Trophoblast cell (in vitro differentiated cells and primary cell): ENCODE results near the gene CFAP119.

Experiments used
- DNase-seq, 2 donors: peaks; one replicate each; pipeline ENCODE4 v3.0.0-alpha.2; 2016
- H2AFZ ChIP-seq: 2 replicates; pipeline ENCODE4 v1.6.1; 2013; ENCODE audit warnings: low read length, moderate library complexity, mild to moderate bottlenecking; ENCODE audit not compliant: insufficient read depth, poor library complexity
- H2AK5ac ChIP-seq: 2 replicates; pipeline ENCODE4 v1.6.1; 2013; ENCODE audit warnings: mild to moderate bottlenecking, low read length
- H2BK120ac ChIP-seq: 2 replicates; pipeline ENCODE4 v1.6.1; 2013; ENCODE audit warnings: low read length, mild to moderate bottlenecking, moderate library complexity; ENCODE audit not compliant: insufficient read depth, poor library complexity
- H2BK12ac ChIP-seq: 2 replicates; pipeline ENCODE4 v1.6.1; 2013; ENCODE audit warnings: mild to moderate bottlenecking, low read length, moderate library complexity
- H2BK5ac ChIP-seq: 2 replicates; pipeline ENCODE4 v1.6.1; 2013; ENCODE audit warnings: low read length, low read depth, moderate library complexity, mild to moderate bottlenecking; ENCODE audit not compliant: poor library complexity
- H3K14ac ChIP-seq: 2 replicates; pipeline ENCODE4 v1.6.1; 2013; ENCODE audit warnings: mild to moderate bottlenecking, low read length
- H3K18ac ChIP-seq: 2 replicates; pipeline ENCODE4 v1.6.1; 2013; ENCODE audit warnings: mild to moderate bottlenecking, low read length
- H3K23ac ChIP-seq: 2 replicates; pipeline ENCODE4 v1.6.1; 2013; ENCODE audit warnings: low read length
- H3K27ac ChIP-seq: 2 replicates; pipeline ENCODE4 v1.5.1; 2013; ENCODE audit warnings: low read depth, mild to moderate bottlenecking, inconsistent platforms, low read length, moderate library complexity
- H3K27me3 ChIP-seq: 2 replicates; pipeline ENCODE4 v1.6.1; 2013; ENCODE audit warnings: inconsistent platforms, mild to moderate bottlenecking, low read length, moderate library complexity; ENCODE audit not compliant: insufficient read depth
- H3K36me3 ChIP-seq, 2 experiments: 1 replicate in 1 of 2; 2 replicates in 1 of 2; pipeline ENCODE4 v1.6.1; 2013; ENCODE audit warnings: low read length in 2 of 2, mild to moderate bottlenecking in 2 of 2, moderate library complexity in 1 of 2; ENCODE audit not compliant: insufficient read depth in 2 of 2, control insufficient read depth in 1 of 2
- H3K4ac ChIP-seq: 2 replicates; pipeline ENCODE4 v1.6.1; 2013; ENCODE audit warnings: low read depth, mild to moderate bottlenecking, low read length, moderate library complexity
- H3K4me1 ChIP-seq, 2 experiments: 1 replicate in 1 of 2; 2 replicates in 1 of 2; pipeline ENCODE4 v1.6.1; 2013; ENCODE audit warnings: low read length in 2 of 2, mild to moderate bottlenecking in 2 of 2, moderate library complexity in 1 of 2; ENCODE audit not compliant: insufficient read depth in 2 of 2, control insufficient read depth in 1 of 2
- H3K4me2 ChIP-seq: 2 replicates; pipeline ENCODE4 v1.6.1; 2013; ENCODE audit warnings: inconsistent platforms, mild to moderate bottlenecking, low read length, moderate library complexity
- H3K4me3 ChIP-seq: 2 replicates; pipeline ENCODE4 v1.5.1; 2013; ENCODE audit warnings: mild to moderate bottlenecking, low read depth, low read length, inconsistent platforms
- H3K79me1 ChIP-seq: one replicate; pipeline ENCODE4 v1.6.1; 2013; ENCODE audit warnings: low read length
- H3K79me2 ChIP-seq: 2 replicates; pipeline ENCODE4 v1.6.1; 2013; ENCODE audit warnings: low read length, mild to moderate bottlenecking; ENCODE audit not compliant: control insufficient read depth, insufficient read depth, poor library complexity
- H3K9ac ChIP-seq: 2 replicates; pipeline ENCODE4 v1.6.1; 2013; ENCODE audit warnings: mild to moderate bottlenecking, low read length
- H3K9me3 ChIP-seq: 2 replicates; pipeline ENCODE4 v1.6.1; 2013; ENCODE audit warnings: low read depth, mild to moderate bottlenecking, control low read depth, inconsistent platforms, low read length; ENCODE audit not compliant: insufficient read depth
- H4K12ac ChIP-seq: 2 replicates; pipeline ENCODE4 v1.6.1; 2013; ENCODE audit warnings: low read depth, mild to moderate bottlenecking, low read length, moderate library complexity
- H4K8ac ChIP-seq: 2 replicates; pipeline ENCODE4 v1.6.1; 2013; ENCODE audit warnings: low read depth, mild to moderate bottlenecking, low read length, moderate library complexity
- H4K91ac ChIP-seq: one replicate; pipeline ENCODE4 v1.6.1; 2013; ENCODE audit warnings: low read depth, mild to moderate bottlenecking, low read length, moderate library complexity
- WGBS: extraction: QIAGEN DNeasy Blood & Tissue Kit; methylation state at CpG from one replicate; pipeline ENCODE4 v1.1.7; 2013; ENCODE audit warnings: missing lambda C conversion rate; ENCODE audit not compliant: insufficient read length, insufficient coverage; ENCODE audit errors: extremely low coverage; 5-methylcytosine and 5-hydroxymethylcytosine counted together

Gene CFAP119

DNA sequence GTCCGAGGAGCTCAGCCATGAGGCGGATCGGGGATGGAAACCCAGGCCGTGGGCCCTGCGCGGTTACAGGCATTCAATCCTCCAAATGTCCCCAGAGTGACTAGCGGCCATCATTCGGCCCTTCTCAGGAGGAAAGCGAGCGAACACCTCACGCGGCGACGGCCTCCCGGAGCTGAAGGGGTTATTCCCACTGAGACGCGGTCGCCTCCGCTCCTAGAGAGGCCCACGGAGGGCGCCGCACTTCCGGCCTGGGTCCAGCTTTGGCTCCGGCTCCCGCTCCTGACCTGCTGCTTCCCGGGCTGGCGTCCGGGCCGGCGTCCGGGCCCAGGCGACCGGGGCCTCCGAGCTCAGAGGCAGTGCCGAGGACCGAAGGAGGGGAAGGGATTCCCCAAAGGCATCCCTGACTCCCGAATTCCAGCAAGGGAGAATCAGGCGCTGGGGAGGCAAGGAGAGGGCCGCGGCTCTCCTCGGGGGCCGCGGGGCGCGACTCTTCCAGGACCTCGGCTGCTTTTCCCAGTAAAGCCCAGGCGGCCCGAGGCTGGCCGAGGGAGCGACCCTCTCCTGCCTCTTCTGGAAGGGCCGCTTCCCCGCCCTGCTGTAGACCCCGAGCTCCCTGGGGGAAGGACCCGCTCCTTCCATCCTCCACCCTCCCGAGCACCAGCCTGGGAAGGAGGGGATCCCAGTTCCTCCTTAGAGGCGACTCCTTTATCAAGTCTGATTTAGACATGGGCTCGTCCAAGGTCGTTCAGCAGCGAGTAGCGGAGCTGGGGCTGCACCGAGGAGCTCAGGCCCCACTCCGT is 43.7 kb upstream of the CFAP119 start:
- Histone ChIP-seq H3K18ac (peak overlapping the region; percentile 87), H3K79me1 (peaks cover 13% of the 10 kb centered on the region), H3K27me3 (no peaks in the 10 kb centered on the region), H3K27ac (peak overlapping the region; percentile 67), H3K9me3 (no peaks in the 10 kb centered on the region), H2BK12ac (no peak overlapping the region), H3K14ac (peak overlapping the region; percentile 72), H3K4me1 (peaks cover 8 to 10% of the 10 kb centered on the region in 2 experiments), H2BK120ac (peak overlapping the region; percentile 59), H2BK5ac (peak overlapping the region; percentile 76), H3K23ac (no peak overlapping the region), H3K9ac (peak overlapping the region; percentile 89), H4K8ac (peak overlapping the region; percentile 96), H3K79me2 (peaks cover 5% of the 10 kb centered on the region), H2AK5ac (peak overlapping the region; percentile 13), H4K91ac (peak overlapping the region; percentile 88), H4K12ac (peak overlapping the region; percentile 81), H3K4me3 (peak overlapping the region; percentile 76), H2AFZ (peak overlapping the region; percentile 97), H3K4ac (peak overlapping the region; percentile 49), H3K36me3 (no peaks in the 10 kb centered on the region), H3K4me2 (peak overlapping the region; percentile 65)
- no CpG with 5 or more reads among the region's 62 CpGs for WGBS
- DNase-seq: peak; percentile 61 to 74

DNA sequence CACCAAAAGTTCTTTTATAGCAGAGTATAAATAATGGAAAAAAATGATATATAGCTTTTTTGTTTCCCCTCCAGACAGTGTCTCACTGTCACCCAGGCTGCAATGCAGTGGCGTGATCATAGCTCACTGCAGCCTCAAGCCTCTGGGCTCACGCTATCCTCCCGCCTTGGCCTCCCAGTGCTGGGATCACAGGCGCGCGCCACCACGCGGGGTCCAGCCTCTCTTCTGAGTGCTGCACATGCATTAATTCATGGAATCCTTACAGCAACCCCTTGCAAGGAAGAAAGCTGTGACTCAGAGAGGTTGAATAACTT is 43.2 kb upstream of the CFAP119 start:
- Histone ChIP-seq H3K9me3 (no peaks in the 10 kb centered on the region), H2AFZ (peak overlapping the region; percentile 97), H3K79me2 (peaks cover 5% of the 10 kb centered on the region), H2BK120ac (peak overlapping the region; percentile 59), H3K36me3 (no peaks in the 10 kb centered on the region), H3K79me1 (peaks cover 13% of the 10 kb centered on the region), H3K4ac (peak overlapping the region; percentile 30), H4K91ac (peak overlapping the region; percentile 88), H4K8ac (peak overlapping the region; percentile 96), H3K4me3 (peak overlapping the region; percentile 40), H3K4me1 (peaks cover 8 to 10% of the 10 kb centered on the region in 2 experiments), H2BK12ac (no peak overlapping the region), H2AK5ac (no peak overlapping the region), H3K23ac (no peak overlapping the region), H4K12ac (peak overlapping the region; percentile 81), H3K14ac (peak overlapping the region; percentile 47), H3K27me3 (no peaks in the 10 kb centered on the region), H2BK5ac (no peak overlapping the region), H3K9ac (no peak overlapping the region), H3K27ac (no peak overlapping the region), H3K18ac (peak overlapping the region; percentile 48), H3K4me2 (peak overlapping the region; percentile 65)
- no CpG with 5 or more reads among the region's 8 CpGs for WGBS
- peak; percentile 32 to 58 for DNase-seq

DNA sequence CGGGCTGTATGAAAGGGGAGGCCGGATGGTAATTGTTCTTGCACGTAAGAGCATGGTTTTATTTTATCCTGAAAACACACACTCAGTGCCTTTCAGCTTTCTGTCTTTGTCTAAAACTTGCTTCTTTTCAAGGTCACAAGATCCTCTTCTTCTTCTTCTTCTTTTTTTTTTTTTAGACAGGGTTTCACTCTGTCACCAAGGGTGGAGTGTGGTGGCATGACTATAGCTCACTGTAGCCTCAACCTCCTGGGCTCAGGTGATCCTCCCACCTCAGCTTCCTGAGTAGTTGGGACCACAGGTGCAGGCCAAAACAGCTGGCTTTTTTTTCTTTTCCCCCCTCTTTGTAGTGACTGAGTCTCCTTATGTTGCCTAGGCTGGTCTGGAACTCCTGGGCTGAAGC is 41.1 kb upstream of the CFAP119 start:
- H3K23ac ChIP-seq: no peak overlapping the region
- H4K8ac ChIP-seq: no peak overlapping the region
- no peaks in the 10 kb centered on the region for H3K9me3 ChIP-seq
- no CpG with 5 or more reads among the region's 3 CpGs for whole genome bisulfite sequencing
- no peak overlapping the region for H2BK5ac ChIP-seq
- no peak overlapping the region for H2BK12ac ChIP-seq
- H2AK5ac ChIP-seq: no peak overlapping the region
- H3K36me3 ChIP-seq: no peaks in the 10 kb centered on the region
- H3K27me3 ChIP-seq: no peaks in the 10 kb centered on the region
- H3K4me3 ChIP-seq: no peak overlapping the region
- no peak overlapping the region for H2AFZ ChIP-seq
- no peak overlapping the region for H3K9ac ChIP-seq
- H3K79me2 ChIP-seq: peaks cover 5% of the 10 kb centered on the region
- no peak overlapping the region for H3K27ac ChIP-seq
- no peak for DNase-seq
- no peak overlapping the region for H3K4me2 ChIP-seq
- peaks cover 13% of the 10 kb centered on the region for H3K79me1 ChIP-seq
- no peak overlapping the region for H2BK120ac ChIP-seq
- H3K18ac ChIP-seq: no peak overlapping the region
- H3K4me1 ChIP-seq: peaks cover 8 to 10% of the 10 kb centered on the region in 2 experiments
- no peak overlapping the region for H3K14ac ChIP-seq
- no peak overlapping the region for H4K12ac ChIP-seq
- H3K4ac ChIP-seq: no peak overlapping the region
- no peak overlapping the region for H4K91ac ChIP-seq

DNA sequence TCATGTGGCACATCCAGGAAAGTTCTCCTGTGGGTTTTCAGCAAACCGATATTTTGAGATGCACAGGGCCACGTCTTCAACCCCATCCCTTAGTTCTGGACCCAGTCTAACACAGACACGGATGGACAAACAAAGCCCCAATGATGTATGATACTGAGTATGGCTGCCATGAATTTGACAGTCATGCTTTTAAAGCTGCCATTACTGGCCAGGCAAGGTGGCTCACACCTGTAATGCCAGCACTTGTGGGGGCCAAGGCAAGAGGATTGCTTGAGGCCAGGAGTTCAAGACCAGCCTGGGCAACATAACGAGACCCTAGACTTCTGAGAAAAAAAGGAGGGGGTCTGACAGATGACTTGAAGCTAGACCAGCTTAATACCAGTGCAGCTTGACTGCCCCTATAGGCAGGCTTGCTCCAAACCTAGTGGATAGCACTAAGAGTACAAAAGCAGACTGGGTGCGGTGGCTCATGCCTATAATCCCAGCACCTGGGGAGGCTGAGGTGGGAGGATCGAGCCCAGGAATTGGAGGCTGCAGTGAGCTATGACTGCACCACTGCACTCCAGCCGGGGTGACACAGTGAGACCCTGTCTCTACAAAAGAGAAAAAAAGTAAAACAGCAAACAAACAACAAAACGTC is 35.9 kb upstream of the CFAP119 start:
- Histone ChIP-seq H3K4ac (no peak overlapping the region), H3K9ac (no peak overlapping the region), H2BK120ac (no peak overlapping the region), H3K14ac (no peak overlapping the region), H3K18ac (no peak overlapping the region), H3K27ac (no peak overlapping the region), H3K9me3 (no peaks in the 10 kb centered on the region), H3K4me2 (no peak overlapping the region), H4K8ac (no peak overlapping the region), H3K36me3 (no peaks in the 10 kb centered on the region), H2BK12ac (no peak overlapping the region), H3K79me1 (no peaks in the 10 kb centered on the region), H3K79me2 (no peaks in the 10 kb centered on the region), H3K27me3 (no peaks in the 10 kb centered on the region), H3K4me1 (no peaks in the 10 kb centered on the region), H3K23ac (no peak overlapping the region), H2BK5ac (no peak overlapping the region), H2AFZ (no peak overlapping the region), H3K4me3 (no peak overlapping the region), H2AK5ac (no peak overlapping the region), H4K91ac (no peak overlapping the region), H4K12ac (no peak overlapping the region)
- WGBS: no CpG with 5 or more reads among the region's 8 CpGs
- peak in 1 of 2 donors; percentile 21 for DNase-seq
